Measurements from ENCODE around the gene HARBI1.

HARBI1 gene

DNA sequence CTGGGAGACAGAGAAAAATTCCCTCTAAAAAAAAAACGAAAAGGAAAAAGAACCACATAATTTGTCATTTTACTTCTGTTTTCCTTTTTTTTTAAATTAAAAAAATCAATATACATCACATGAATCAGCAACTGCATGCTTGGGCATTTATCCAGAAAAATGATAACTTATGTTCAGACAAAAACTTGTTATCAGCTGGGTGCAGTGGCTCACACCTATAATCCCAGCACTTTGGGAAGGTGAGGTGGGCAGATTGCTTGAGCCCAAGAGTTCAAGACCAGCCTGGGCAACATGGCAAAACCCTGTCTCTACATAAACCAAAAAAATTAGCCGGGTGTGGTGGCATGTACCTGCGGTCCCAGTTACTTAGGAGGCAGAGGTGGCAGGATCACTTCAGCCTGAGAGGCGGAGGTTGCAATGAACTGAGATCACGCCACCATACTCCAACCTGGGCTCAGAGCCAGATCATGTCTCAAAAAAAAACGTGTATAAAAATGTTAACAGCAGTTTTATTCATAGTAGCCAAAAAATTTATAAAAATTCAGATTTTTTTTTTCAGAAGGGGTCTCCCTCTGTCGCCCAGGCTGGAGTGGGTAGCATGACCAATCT is 51.7 kb downstream of the HARBI1 start:
- peaks cover 8% of the 10 kb centered on the region for H3K4me1 Mint-ChIP-seq
- no peaks in the 10 kb centered on the region for H3K36me3 Mint-ChIP-seq (ENCODE audit: low read depth)
- no peaks in the 10 kb centered on the region for H3K27me3 Mint-ChIP-seq (ENCODE audit: low read depth)
- no peak overlapping the region for H3K4me3 Mint-ChIP-seq
- H3K9me3 Mint-ChIP-seq: no peaks in the 10 kb centered on the region
- TF ChIP-seq, protein P1, sequence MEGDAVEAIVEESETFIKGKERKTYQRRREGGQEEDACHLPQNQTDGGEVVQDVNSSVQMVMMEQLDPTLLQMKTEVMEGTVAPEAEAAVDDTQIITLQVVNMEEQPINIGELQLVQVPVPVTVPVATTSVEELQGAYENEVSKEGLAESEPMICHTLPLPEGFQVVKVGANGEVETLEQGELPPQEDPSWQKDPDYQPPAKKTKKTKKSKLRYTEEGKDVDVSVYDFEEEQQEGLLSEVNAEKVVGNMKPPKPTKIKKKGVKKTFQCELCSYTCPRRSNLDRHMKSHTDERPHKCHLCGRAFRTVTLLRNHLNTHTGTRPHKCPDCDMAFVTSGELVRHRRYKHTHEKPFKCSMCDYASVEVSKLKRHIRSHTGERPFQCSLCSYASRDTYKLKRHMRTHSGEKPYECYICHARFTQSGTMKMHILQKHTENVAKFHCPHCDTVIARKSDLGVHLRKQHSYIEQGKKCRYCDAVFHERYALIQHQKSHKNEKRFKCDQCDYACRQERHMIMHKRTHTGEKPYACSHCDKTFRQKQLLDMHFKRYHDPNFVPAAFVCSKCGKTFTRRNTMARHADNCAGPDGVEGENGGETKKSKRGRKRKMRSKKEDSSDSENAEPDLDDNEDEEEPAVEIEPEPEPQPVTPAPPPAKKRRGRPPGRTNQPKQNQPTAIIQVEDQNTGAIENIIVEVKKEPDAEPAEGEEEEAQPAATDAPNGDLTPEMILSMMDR (IDR thresholded peaks at IDR 0.05; ENCODE audit: unreplicated experiment in 3 of 3): no peak
- no peak overlapping the region for H3K27ac Mint-ChIP-seq

DNA sequence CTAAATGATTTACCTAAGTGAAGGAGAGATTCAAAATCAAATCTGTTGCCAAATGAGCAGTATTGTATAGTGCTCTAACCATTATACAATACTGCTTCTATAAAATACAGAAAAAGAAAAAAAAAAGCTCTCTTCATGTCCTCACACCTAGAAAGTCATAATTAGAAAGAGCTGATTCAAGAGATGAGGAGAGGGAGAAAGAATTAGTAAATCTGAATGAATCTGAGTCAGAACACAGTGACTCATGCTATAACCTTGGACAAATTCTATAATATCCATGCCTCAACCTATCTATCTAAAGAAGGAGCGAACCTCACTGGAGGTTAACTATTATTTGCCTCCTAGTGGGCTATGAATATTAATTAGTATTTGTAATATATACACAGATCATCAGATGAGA is 52.6 kb downstream of the HARBI1 start:
- Mint-ChIP-seq H3K27ac (no peak overlapping the region), H3K4me1 (peaks cover 15% of the 10 kb centered on the region), H3K27me3 (ENCODE audit: low read depth) (no peaks in the 10 kb centered on the region), H3K36me3 (ENCODE audit: low read depth) (no peaks in the 10 kb centered on the region), H3K9me3 (no peaks in the 10 kb centered on the region), H3K4me3 (no peak overlapping the region)
- TF ChIP-seq, protein P1 (IDR thresholded peaks at IDR 0.05; ENCODE audit: unreplicated experiment in 3 of 3): no peak

DNA sequence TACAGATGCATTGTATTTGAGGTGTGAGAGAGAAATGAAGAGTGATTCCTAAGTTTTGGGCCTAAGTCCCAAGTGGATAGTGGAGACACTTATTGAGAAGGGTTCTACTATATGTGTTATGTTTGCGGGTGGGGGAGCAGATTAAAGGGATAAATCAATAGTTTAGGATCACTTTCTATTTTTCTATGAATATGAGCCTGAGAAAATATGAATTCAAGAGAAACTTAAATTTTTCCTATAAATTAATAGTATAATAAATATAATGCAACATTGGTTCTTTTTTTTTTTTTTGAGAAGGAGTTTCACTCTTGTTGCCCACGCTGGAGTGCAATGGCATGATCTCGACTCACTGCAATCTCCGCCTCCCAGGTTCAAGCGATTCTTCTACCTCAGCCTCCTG is 54.5 kb downstream of the HARBI1 start:
- TF ChIP-seq, protein P1 (IDR thresholded peaks at IDR 0.05; ENCODE audit: unreplicated experiment in 3 of 3): no peak
- H3K4me3 Mint-ChIP-seq: no peak overlapping the region
- peaks cover 15% of the 10 kb centered on the region for H3K4me1 Mint-ChIP-seq
- no peaks in the 10 kb centered on the region for H3K9me3 Mint-ChIP-seq
- no peaks in the 10 kb centered on the region for H3K27me3 Mint-ChIP-seq (ENCODE audit: low read depth)
- no peaks in the 10 kb centered on the region for H3K36me3 Mint-ChIP-seq (ENCODE audit: low read depth)
- no peak overlapping the region for H3K27ac Mint-ChIP-seq

DNA sequence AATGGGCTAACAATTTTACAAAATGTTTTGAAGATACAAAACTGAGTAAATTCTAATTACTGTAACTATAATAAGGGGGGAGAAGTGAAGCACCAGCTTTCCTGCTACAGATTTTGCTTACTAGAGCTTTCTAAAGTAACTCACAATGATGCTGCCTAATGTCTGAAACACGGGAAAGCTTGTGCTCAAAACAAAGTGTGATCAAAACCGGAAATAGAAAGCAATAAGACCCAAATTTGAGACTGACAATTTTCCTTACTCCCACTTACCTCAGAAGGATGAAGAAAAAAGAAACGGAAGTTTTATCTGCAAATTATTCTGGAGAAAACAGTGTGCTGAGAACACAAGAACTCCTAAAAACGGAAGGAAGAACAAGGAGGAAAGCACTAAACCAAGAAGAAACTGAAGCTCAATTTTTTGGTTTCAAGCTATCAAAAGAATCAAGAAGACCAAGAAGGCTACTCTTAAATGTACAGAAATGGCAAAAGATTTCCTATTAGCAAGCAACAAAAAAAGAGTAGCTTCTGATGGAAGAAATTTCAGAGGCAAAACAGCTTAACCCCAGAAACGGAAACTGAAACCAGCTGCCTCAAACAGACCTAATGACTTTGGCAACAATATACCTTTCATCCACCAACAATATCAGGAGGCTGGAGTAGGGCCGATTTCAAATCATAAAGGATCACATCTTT is 56.6 kb downstream of the HARBI1 start:
- H3K27ac Mint-ChIP-seq: peak overlapping the region; percentile 6 to 50 (median 10)
- TF ChIP-seq, protein P1 (IDR thresholded peaks at IDR 0.05; ENCODE audit: unreplicated experiment in 3 of 3): no peak
- no peaks in the 10 kb centered on the region for H3K9me3 Mint-ChIP-seq
- H3K27me3 Mint-ChIP-seq (ENCODE audit: low read depth): no peaks in the 10 kb centered on the region
- H3K4me3 Mint-ChIP-seq: peak overlapping the region in 2 of 3 experiments; percentile 5 to 44
- H3K36me3 Mint-ChIP-seq (ENCODE audit: low read depth): no peaks in the 10 kb centered on the region
- H3K4me1 Mint-ChIP-seq: peaks cover 26% of the 10 kb centered on the region

DNA sequence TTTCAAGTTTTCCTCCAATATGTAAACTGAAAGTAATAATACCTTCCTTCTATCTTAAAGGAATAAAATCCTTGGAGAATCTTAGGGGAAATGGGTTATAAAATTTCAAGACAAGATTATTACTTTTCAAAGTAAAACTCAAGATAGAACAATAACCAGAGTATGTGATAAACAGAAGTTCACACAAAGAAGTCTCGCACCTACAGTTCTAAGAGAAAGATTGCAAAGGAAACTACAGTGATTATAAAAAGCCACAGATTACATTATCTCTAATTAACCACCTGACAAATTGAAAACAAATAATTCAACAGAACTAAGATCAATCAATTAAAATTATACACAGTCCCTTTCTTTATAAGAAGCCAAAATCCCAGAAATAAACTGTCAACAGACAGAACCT is 57.2 kb downstream of the HARBI1 start:
- Mint-ChIP-seq H3K27ac (peak overlapping the region in 1 of 3 experiments; percentile 50), H3K9me3 (no peaks in the 10 kb centered on the region), H3K4me1 (peaks cover 32% of the 10 kb centered on the region), H3K36me3 (ENCODE audit: low read depth) (no peaks in the 10 kb centered on the region), H3K27me3 (ENCODE audit: low read depth) (no peaks in the 10 kb centered on the region), H3K4me3 (no peak overlapping the region)
- TF ChIP-seq, protein P1 (IDR thresholded peaks at IDR 0.05; ENCODE audit: unreplicated experiment in 3 of 3): no peak

DNA sequence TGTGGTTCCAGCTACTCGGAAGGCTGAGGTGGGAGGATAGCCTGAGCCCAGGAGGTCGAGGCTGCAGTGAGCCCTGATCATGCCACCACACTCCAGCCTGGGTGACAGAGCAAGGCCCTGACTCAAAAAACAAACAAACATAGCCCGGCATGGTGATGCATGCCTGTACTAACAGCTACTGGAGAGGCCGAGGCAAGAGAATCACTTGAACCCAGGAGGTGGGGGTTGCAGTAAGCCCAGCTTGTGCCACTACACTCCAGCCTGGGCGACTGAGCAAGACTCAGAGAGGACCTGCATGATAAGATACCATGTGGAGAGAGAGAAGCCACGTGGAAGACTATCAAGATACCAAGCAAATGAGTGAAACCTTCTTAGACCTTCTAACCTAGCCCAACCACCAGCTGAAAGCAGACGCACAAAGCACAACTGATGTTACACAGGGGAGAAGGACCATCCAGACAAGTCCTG is 59.3 kb downstream of the HARBI1 start:
- no peaks in the 10 kb centered on the region for H3K9me3 Mint-ChIP-seq
- TF ChIP-seq, protein P1 (IDR thresholded peaks at IDR 0.05; ENCODE audit: unreplicated experiment in 3 of 3): no peak
- H3K4me3 Mint-ChIP-seq: no peak overlapping the region
- H3K4me1 Mint-ChIP-seq: peaks cover 44% of the 10 kb centered on the region
- no peaks in the 10 kb centered on the region for H3K36me3 Mint-ChIP-seq (ENCODE audit: low read depth)
- H3K27ac Mint-ChIP-seq: no peak overlapping the region
- H3K27me3 Mint-ChIP-seq (ENCODE audit: low read depth): no peaks in the 10 kb centered on the region

Data from nephron (organoid).